NB4 (cell line): ENCODE results near the gene CACNA1D.

Experiments
- CTCF ChIP-seq: IDR thresholded peaks from one replicate; pipeline ENCODE4 v1.5.1; 2012; ENCODE audit warnings: low read depth, low read length
- MAX ChIP-seq: IDR thresholded peaks from 2 replicates; pipeline ENCODE4 v1.6.1; 2011; ENCODE audit warnings: low read depth, low read length
- POLR2A ChIP-seq: IDR thresholded peaks from 2 replicates; pipeline ENCODE4 v1.6.1; 2011; ENCODE audit warnings: mild to moderate bottlenecking; ENCODE audit not compliant: insufficient read length; ENCODE audit errors: extremely low read depth

GRCh38 chr3:53822331-53822741 is 327.9 kb downstream of the CACNA1D start:
- TF ChIP-seq CTCF (no peak), POLR2A (no peak), MAX (no peak)
